Upper lobe of left lung (tissue), 6 donors: ENCODE measurements around the gene FAM136A. TPM values are rescaled to one million over a fixed set of nuclear protein-coding genes. Genes with fewer than 3 reads are reported as not detected.
A peak's percentile ranks its signal among the peaks of the same experiment; 100 is the strongest.
"Not testable (repeated sequence)": the region's sequence is repeated elsewhere in the genome, so short reads cannot be mapped to it uniquely, and the experiment has no call there.

ENCODE experiments used
- ATAC-seq, 2 donors: fragments of 200-7000 bp; cut with Tn5 transposase; one replicate each; pipeline ENCODE4 v1.9.1; 2022; ENCODE audit warnings: mild to moderate bottlenecking in 2 of 2, moderate library complexity in 2 of 2; ENCODE audit not compliant: low FRiP score in 2 of 2
- DNase-seq, 2 donors: peaks; one replicate each; pipeline ENCODE4 v3.0.0-alpha.2; 2019 to 2020
- H3K27ac ChIP-seq, 4 donors: fragments of 200-600 bp; sonication (generic); one replicate each; pipeline ENCODE4 v1.5.1; 2016 to 2019
- H3K27me3 ChIP-seq, 4 donors: fragments of 200-600 bp; sonication (generic); one replicate each; pipeline ENCODE4 v1.5.1; 2017 to 2019
- H3K36me3 ChIP-seq, 4 donors: fragments of 200-600 bp; sonication (generic); one replicate each; pipeline ENCODE4 v1.5.1; 2016 to 2019
- H3K4me1 ChIP-seq, 4 donors: fragments of 200-600 bp; sonication (generic); one replicate each; pipeline ENCODE4 v1.5.1; 2018 to 2019
- H3K4me3 ChIP-seq, 4 donors: fragments of 200-600 bp; sonication (generic); one replicate each; pipeline ENCODE4 v1.5.1; 2017 to 2019; ENCODE audit warnings: mild to moderate bottlenecking in 2 of 4, moderate library complexity in 1 of 4
- H3K9me3 ChIP-seq, 4 donors: fragments of 200-600 bp; sonication (generic); one replicate each; pipeline ENCODE4 v1.5.1; 2018 to 2019
- CTCF ChIP-seq, 6 experiments: fragments of 450-650 bp in 4 of 6; fragments of 200-600 bp in 2 of 6; sonication (generic) in 2 of 6; IDR thresholded peaks; one replicate each; pipeline ENCODE4 v1.5.1; 2016 to 2019; ENCODE audit warnings: antibody characterized with exemption in 6 of 6
- EP300 ChIP-seq, 4 donors: sonication (generic); formaldehyde crosslinking; IDR thresholded peaks; one replicate each; pipeline ENCODE4 v1.5.1; 2017; ENCODE audit warnings: antibody characterized with exemption in 4 of 4, control low read depth in 2 of 4
- POLR2A ChIP-seq, 4 donors: fragments of 450-650 bp; IDR thresholded peaks; one replicate each; pipeline ENCODE4 v1.5.1; 2016 to 2017; ENCODE audit warnings: antibody characterized with exemption in 4 of 4, mild to moderate bottlenecking in 2 of 4
- POLR2AphosphoS5 ChIP-seq, 2 donors: sonication (generic); formaldehyde crosslinking; IDR thresholded peaks; one replicate each; pipeline ENCODE4 v1.5.1; 2017; ENCODE audit warnings: antibody characterized with exemption in 2 of 2
- WGBS, 2 donors: methylation state at CpG; one replicate each; pipeline ENCODE4 v1.1.5; 2017 to 2018; 5-methylcytosine and 5-hydroxymethylcytosine counted together
- total RNA-seq, 6 donors: library from RNA; depleted of rRNA in 4 of 6; stranded (reverse); fragments of >200 nt in 4 of 6; gene quantifications; one replicate each; pipeline versions ENCODE4 v1.1.0 to v1.2.1, GENCODE V29; 2016 to 2021
- donor health status: DM: no; HTN: no; CAD: no; lungs with moderate emphysema.
- donor health status: DM: no; HTN: yes; CAD: no; lungs with severe emphysema.

The FAM136A gene
- total RNA-seq, 6 donors from 2014 or later, result 19.5 to 26.4 (median 23.1) TPM

- Histone ChIP-seq H3K27ac (no peak overlapping the region), H3K4me1 (no peaks in the 10 kb centered on the region), H3K27me3 (no peaks in the 10 kb centered on the region), H3K4me3 (no peak overlapping the region), H3K9me3 (no peaks in the 10 kb centered on the region), H3K36me3 (peaks cover 28 to 95% (median 61%) of the 10 kb centered on the region in 4 donors)
- TF ChIP-seq POLR2AphosphoS5 (IDR thresholded peaks at IDR 0.05), result no peak
- ATAC-seq (no peak), DNase-seq (no peak)
- 78 to 79% methylated on average over 5 of the region's 5 CpGs for WGBS, 2 donors
Observed at GRCh38 chr2:70282439-70282838, 19.4 kb downstream of the FAM136A start.

DNA sequence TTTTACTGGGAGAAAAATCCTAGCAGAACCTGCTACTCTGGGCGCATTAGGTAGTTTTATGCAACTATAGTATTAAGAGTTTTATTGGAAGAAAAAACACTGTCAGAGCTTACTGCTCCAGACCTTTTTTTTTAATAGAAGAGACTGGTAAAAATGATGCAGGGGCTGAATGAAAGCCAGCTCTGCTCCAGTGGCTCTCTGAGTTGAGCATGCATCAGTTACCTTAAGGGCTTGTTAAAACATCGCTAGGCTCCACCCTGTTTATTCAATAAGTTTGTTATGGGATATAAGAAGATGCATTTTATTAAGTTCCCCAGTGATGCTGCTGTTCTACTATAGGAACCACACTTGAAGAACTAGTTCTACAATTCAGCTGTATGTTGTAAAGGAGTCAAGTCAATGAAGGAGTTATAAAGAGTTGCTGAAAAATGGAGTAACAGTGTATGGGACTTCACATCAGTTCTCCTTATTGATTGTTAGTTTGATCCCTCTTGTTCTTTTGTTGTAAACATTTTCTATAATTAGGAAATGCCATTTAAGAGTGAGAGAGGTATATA, 21.5 kb downstream of the FAM136A start:
- ATAC-seq (no peak), DNase-seq (no peak)
- Histone ChIP-seq H3K4me3 (no peak overlapping the region), H3K27me3 (no peaks in the 10 kb centered on the region), H3K27ac (no peak overlapping the region), H3K36me3 (peaks cover 25 to 95% (median 59%) of the 10 kb centered on the region in 4 donors), H3K4me1 (no peaks in the 10 kb centered on the region), H3K9me3 (no peaks in the 10 kb centered on the region)
- TF ChIP-seq POLR2AphosphoS5 (IDR thresholded peaks at IDR 0.05) (no peak), CTCF (IDR thresholded peaks at IDR 0.05) (no peak), EP300 (IDR thresholded peaks at IDR 0.05) (no peak), POLR2A (IDR thresholded peaks at IDR 0.05) (no peak)
- WGBS, 2 donors, result 88 to 96% methylated on average over 2 of the region's 2 CpGs

DNA sequence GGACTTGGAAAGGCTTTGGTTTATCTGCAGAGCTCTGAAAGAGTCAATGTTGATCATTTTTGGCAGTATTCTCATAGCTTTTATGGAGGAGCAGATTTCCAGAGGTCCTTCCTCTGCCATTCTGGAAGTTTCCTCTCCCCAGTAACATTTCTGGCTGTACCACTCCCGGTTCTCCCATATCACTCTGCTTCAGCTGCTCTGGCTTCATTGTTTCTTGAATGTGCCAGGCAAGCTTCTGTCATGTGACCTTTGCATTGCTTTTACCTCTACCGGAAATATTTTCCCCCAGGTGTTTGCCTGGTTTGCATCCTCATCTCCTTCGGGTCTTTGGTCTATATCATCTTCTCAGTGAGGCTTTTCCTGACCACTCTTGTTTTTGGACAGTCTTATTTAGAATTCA, 31.5 kb downstream of the FAM136A start:
- ATAC-seq (no peak), DNase-seq (no peak)
- Histone ChIP-seq H3K9me3 (no peaks in the 10 kb centered on the region), H3K4me1 (no peaks in the 10 kb centered on the region), H3K27ac (no peak overlapping the region), H3K36me3 (peaks cover 3 to 37% (median 12%) of the 10 kb centered on the region in 4 donors), H3K4me3 (no peak overlapping the region), H3K27me3 (no peaks in the 10 kb centered on the region)
- no peak for TF ChIP-seq CTCF (IDR thresholded peaks at IDR 0.05)
- TF ChIP-seq POLR2A (IDR thresholded peaks at IDR 0.05), result no peak
- TF ChIP-seq POLR2AphosphoS5 (IDR thresholded peaks at IDR 0.05), result no peak
- TF ChIP-seq EP300 (IDR thresholded peaks at IDR 0.05), result no peak
- WGBS, 2 donors, result 81 to 87% methylated on average over 3 of the region's 3 CpGs

GRCh38 chr2:70269422-70270302, 32.2 kb downstream of the FAM136A start:
- not testable (repeated sequence) for H3K4me1 ChIP-seq, DNase-seq, H3K27ac ChIP-seq, ATAC-seq, H3K9me3 ChIP-seq, H3K27me3 ChIP-seq, H3K4me3 ChIP-seq
- H3K36me3 ChIP-seq, result peaks cover 0 to 34% (median 8%) of the 10 kb centered on the region in 4 donors
- WGBS, 2 donors, result 90 to 96% methylated on average over 18 of the region's 18 CpGs

- H3K36me3 ChIP-seq, result peaks cover 0 to 47% (median 18%) of the 10 kb centered on the region in 4 donors
- H3K27me3 ChIP-seq, H3K4me3 ChIP-seq, H3K27ac ChIP-seq, H3K4me1 ChIP-seq, H3K9me3 ChIP-seq, ATAC-seq: not testable (repeated sequence)
- peak in 1 of 2 donors; percentile 69 for DNase-seq
- WGBS, 2 donors, result 98 to 99% methylated on average over 21 to 30 of the region's 30 CpGs
Observed at GRCh38 chr2:70266925-70267324, 34.9 kb downstream of the FAM136A start.

DNA sequence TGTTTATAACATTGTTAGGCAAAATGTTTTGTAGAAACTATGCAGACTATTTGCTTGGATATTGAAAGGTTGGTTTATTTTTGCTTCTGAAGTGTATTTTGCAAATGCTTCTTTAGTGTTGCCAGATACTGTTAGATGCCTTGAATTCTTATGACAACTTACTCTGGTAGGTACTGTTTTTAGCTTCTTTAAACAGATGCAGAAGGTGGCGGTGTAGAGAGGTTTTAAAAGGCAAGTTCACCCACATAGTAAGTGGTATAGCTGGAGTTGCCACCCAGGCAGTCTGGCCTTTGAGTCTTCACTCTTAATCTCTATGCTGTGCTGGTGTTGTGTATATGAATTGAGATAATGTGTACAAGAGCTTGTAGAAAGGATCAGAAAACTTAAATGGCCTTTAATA, 40.4 kb downstream of the FAM136A start:
- H3K9me3 ChIP-seq, result no peaks in the 10 kb centered on the region
- DNase-seq (no peak), ATAC-seq (no peak)
- peaks cover 0 to 43% (median 14%) of the 10 kb centered on the region in 4 donors for H3K36me3 ChIP-seq
- no peak overlapping the region for H3K4me3 ChIP-seq
- H3K27ac ChIP-seq, result peak overlapping the region in 3 of 4 donors; percentile 4 to 53 (median 21)
- no peaks in the 10 kb centered on the region for H3K27me3 ChIP-seq
- WGBS, 2 donors, result 62 to 77% methylated on average over 1 of the region's 1 CpG
- peaks cover 19 to 36% (median 26%) of the 10 kb centered on the region in 4 donors for H3K4me1 ChIP-seq
- TF ChIP-seq EP300 (IDR thresholded peaks at IDR 0.05) (no peak), POLR2A (IDR thresholded peaks at IDR 0.05) (no peak)
